Neural cell (in vitro differentiated cells): ENCODE data around the gene ODAM. TPM values are rescaled to one million over a fixed set of nuclear protein-coding genes. Genes with fewer than 3 reads are reported as not detected.

ENCODE experiments used
- H2AFZ ChIP-seq: fragments of 200-600, 300-800 bp; sonication (generic), shearing (Covaris generic); 2 replicates; pipeline ENCODE4 v1.6.0; 2014; ENCODE audit warnings: low read depth, mild to moderate bottlenecking, antibody characterized with exemption, low read length, moderate library complexity
- H3F3A ChIP-seq: fragments of 200-600 bp; shearing (Covaris generic); 2 replicates; pipeline ENCODE4 v1.6.1; 2016; ENCODE audit warnings: mild to moderate bottlenecking, moderate library complexity, mixed read lengths, antibody characterized with exemption, low read length; ENCODE audit not compliant: insufficient read depth, poor library complexity, severe bottlenecking
- H3K27ac ChIP-seq: fragments of 200-600, 300-800 bp; sonication (generic), shearing (Covaris generic); 2 replicates; pipeline ENCODE4 v1.5.1; 2014; ENCODE audit warnings: mild to moderate bottlenecking, low read length, moderate library complexity
- H3K27me3 ChIP-seq: fragments of 300-800, 200-600 bp; sonication (generic), shearing (Covaris generic); 2 replicates; pipeline ENCODE4 v1.6.0; 2014; ENCODE audit warnings: mild to moderate bottlenecking, low read depth, low read length, moderate library complexity; ENCODE audit not compliant: insufficient read depth
- H3K36me3 ChIP-seq: fragments of 300-800, 200-600 bp; sonication (generic), shearing (Covaris generic); 2 replicates; pipeline ENCODE4 v1.5.1; 2014; ENCODE audit warnings: mild to moderate bottlenecking, antibody characterized with exemption, low read length, moderate library complexity; ENCODE audit not compliant: insufficient read depth
- H3K4me2 ChIP-seq: fragments of 300-800, 200-600 bp; sonication (generic), shearing (Covaris generic); 2 replicates; pipeline ENCODE4 v1.6.0; 2014; ENCODE audit warnings: mild to moderate bottlenecking, low read length
- H3K4me3 ChIP-seq: fragments of 300-800, 200-600 bp; sonication (generic), shearing (Covaris generic); 2 replicates; pipeline ENCODE4 v1.5.1; 2014; ENCODE audit warnings: mild to moderate bottlenecking, low read length, moderate library complexity
- H3K79me2 ChIP-seq: fragments of 200-600 bp; shearing (Covaris generic); replicated peaks from 2 replicates; pipeline ENCODE4 v1.6.0; 2014; ENCODE audit warnings: mild to moderate bottlenecking, low read length, moderate library complexity; ENCODE audit not compliant: insufficient read depth
- H3K9ac ChIP-seq: fragments of 300-800, 200-600 bp; sonication (generic), shearing (Covaris generic); 2 replicates; pipeline ENCODE4 v1.6.1; 2016; ENCODE audit warnings: mild to moderate bottlenecking, low read length, mixed read lengths
- H3K9me2 ChIP-seq: fragments of 200-600 bp; shearing (Covaris generic); 2 replicates; pipeline ENCODE4 v1.6.1; 2016; ENCODE audit warnings: mild to moderate bottlenecking, low read length, mixed read lengths; ENCODE audit not compliant: insufficient read depth
- H3K9me3 ChIP-seq: fragments of 200-600, 300-800 bp; sonication (generic), shearing (Covaris generic); 2 replicates; pipeline ENCODE4 v1.6.1; 2016; ENCODE audit warnings: mild to moderate bottlenecking, mixed run types, low read length, moderate library complexity, mixed read lengths
- H4K20me1 ChIP-seq: fragments of 200-600 bp; shearing (Covaris generic); 2 replicates; pipeline ENCODE4 v1.6.1; 2016; ENCODE audit warnings: mild to moderate bottlenecking, mixed run types; ENCODE audit not compliant: insufficient read depth
- CTCF ChIP-seq: fragments of 450-650 bp; IDR thresholded peaks from 2 replicates; pipeline ENCODE4 v1.5.1; 2014; ENCODE audit warnings: antibody characterized with exemption, mild to moderate bottlenecking, moderate library complexity; ENCODE audit not compliant: poor library complexity, severe bottlenecking
- EP300 ChIP-seq: fragments of 450-650 bp; conservative IDR thresholded peaks from 2 replicates; pipeline ENCODE4 v1.6.1; 2014; ENCODE audit warnings: antibody characterized with exemption, mild to moderate bottlenecking, moderate library complexity; ENCODE audit not compliant: poor library complexity, severe bottlenecking
- EZH2 ChIP-seq: fragments of 200-600, 300-800 bp; shearing (Covaris generic), sonication (generic); IDR thresholded peaks from 2 replicates; pipeline ENCODE4 v1.6.1; 2014; ENCODE audit warnings: antibody characterized with exemption, low read length, borderline replicate concordance, mild to moderate bottlenecking; ENCODE audit not compliant: insufficient read depth, poor library complexity, severe bottlenecking
- POLR2AphosphoS5 ChIP-seq: IDR thresholded peaks from 2 replicates; pipeline ENCODE4 v1.6.1; 2012
- RAD21 ChIP-seq: fragments of 450-650 bp; conservative IDR thresholded peaks from 2 replicates; pipeline ENCODE4 v1.6.1; 2014; ENCODE audit warnings: antibody characterized with exemption, mild to moderate bottlenecking, moderate library complexity
- REST ChIP-seq: IDR thresholded peaks from 2 replicates; pipeline ENCODE4 v1.6.1; 2012; ENCODE audit warnings: borderline replicate concordance
- TAF1 ChIP-seq: IDR thresholded peaks from 2 replicates; pipeline ENCODE4 v1.6.1; 2012; ENCODE audit warnings: low read depth
- polyA minus RNA-seq: library from RNA; depleted of rRNA, polyadenylated mRNA; stranded (reverse); fragments of >200 nt; gene quantifications from 2 replicates; pipeline ENCODE4 v1.2.3, GENCODE V29; 2014
- polyA plus RNA-seq: library from polyadenylated mRNA; depleted of rRNA; stranded (reverse); fragments of >200 nt; gene quantifications from 2 replicates; pipeline ENCODE4 v1.2.3, GENCODE V29; 2014

Gene ODAM, protein sequence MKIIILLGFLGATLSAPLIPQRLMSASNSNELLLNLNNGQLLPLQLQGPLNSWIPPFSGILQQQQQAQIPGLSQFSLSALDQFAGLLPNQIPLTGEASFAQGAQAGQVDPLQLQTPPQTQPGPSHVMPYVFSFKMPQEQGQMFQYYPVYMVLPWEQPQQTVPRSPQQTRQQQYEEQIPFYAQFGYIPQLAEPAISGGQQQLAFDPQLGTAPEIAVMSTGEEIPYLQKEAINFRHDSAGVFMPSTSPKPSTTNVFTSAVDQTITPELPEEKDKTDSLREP
- not detected in 2 replicates for polyA plus RNA-seq
- polyA minus RNA-seq: not detected in 2 replicates

DNA sequence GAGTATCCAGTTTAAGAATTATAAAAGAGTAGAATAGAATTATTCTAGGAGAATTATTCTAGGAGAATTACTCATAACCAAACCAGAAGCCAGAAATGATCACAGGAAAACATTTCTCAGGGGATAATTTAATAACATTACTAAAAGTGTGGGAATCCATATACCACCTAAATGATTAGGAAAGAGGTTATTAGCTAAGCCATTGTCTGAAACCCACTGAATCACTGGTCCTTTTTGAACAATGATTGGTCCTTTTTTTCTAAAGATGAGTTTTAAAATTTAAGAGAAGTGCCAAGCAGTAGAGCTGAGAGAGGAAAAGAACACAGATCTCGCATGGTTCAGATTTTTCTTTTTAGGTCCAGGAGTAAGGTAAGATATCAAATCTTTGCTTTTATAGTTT is at the start of gene ODAM:
Gene ODAM (plus strand): TSS at position 301 of the 400 bp plus-strand sequence. CDS start 819 bp downstream, outside the sequence.
- Histone ChIP-seq H3K4me2 (no peak within 1 kb of the TSS), H3K9me2 (no peaks in the 10 kb centered on the region), H3K4me3 (no peak within 1 kb of the TSS), H3K79me2 (no peaks in the 10 kb centered on the region), H3K27ac (no peak within 1 kb of the TSS), H3K9ac (no peak within 1 kb of the TSS), H4K20me1 (no peaks in the 10 kb centered on the region), H3K9me3 (no peaks in the 10 kb centered on the region), H3K27me3 (no peaks in the 10 kb centered on the region), H2AFZ (no peak within 1 kb of the TSS), H3K36me3 (no peaks in the 10 kb centered on the region), H3F3A (no peaks in the 10 kb centered on the region)
- no peak for TF ChIP-seq EZH2
- TF ChIP-seq CTCF: no peak
- no peak for TF ChIP-seq RAD21
- TF ChIP-seq TAF1: no peak
- no peak for TF ChIP-seq POLR2AphosphoS5
- no peak for TF ChIP-seq REST

- H3K4me2 ChIP-seq: no peak overlapping the region
- H3K9ac ChIP-seq: no peak overlapping the region
- no peaks in the 10 kb centered on the region for H4K20me1 ChIP-seq
- H3F3A ChIP-seq: no peaks in the 10 kb centered on the region
- H3K9me3 ChIP-seq: no peaks in the 10 kb centered on the region
- H3K27me3 ChIP-seq: no peaks in the 10 kb centered on the region
- H3K4me3 ChIP-seq: no peak overlapping the region
- no peaks in the 10 kb centered on the region for H3K79me2 ChIP-seq
- no peak overlapping the region for H2AFZ ChIP-seq
- H3K27ac ChIP-seq: peak overlapping the region; percentile 25
- no peaks in the 10 kb centered on the region for H3K9me2 ChIP-seq
- H3K36me3 ChIP-seq: no peaks in the 10 kb centered on the region
- TF ChIP-seq CTCF (no peak), EP300 (peak; percentile 37)
These were observed 44.3 kb upstream of the ODAM start for GRCh38 chr4:70151271-70151670.
